ENCODE results near the gene DYNC1I1. TPM values are rescaled to one million over a fixed set of nuclear protein-coding genes. Genes with fewer than 3 reads are reported as not detected.

DYNC1I1 gene
- polyA plus RNA-seq, 1 experiment = 0.11 TPM

GRCh38 chr7:96013836-96014235 lies 241.5 kb downstream of the DYNC1I1 start:
- H3K36me3 ChIP-seq (ENCODE audit: control insufficient read depth, insufficient read depth, low read length) = no peaks in the 10 kb centered on the region
- no peaks in the 10 kb centered on the region for H3K27me3 ChIP-seq (ENCODE audit: control insufficient read depth, insufficient read depth, low read length)
- CTCF ChIA-PET = no interaction called here
- H3K4me3 ChIP-seq (ENCODE audit: low read depth, low read length) = no peak overlapping the region
- POLR2A ChIA-PET = no interaction called here
- no peak for TF ChIP-seq CTCF (IDR thresholded peaks at IDR 0.05; ENCODE audit: insufficient read depth, low read depth, low read length)
- DNase-seq (ENCODE audit: low read depth) = no peak

GRCh38 chr7:96014617-96015016 lies 242.3 kb downstream of the DYNC1I1 start:
- Histone ChIP-seq H3K4me3 (ENCODE audit: low read depth, low read length) (no peak overlapping the region), H3K36me3 (ENCODE audit: control insufficient read depth, insufficient read depth, low read length) (no peaks in the 10 kb centered on the region), H3K27me3 (ENCODE audit: control insufficient read depth, insufficient read depth, low read length) (no peaks in the 10 kb centered on the region)
- TF ChIP-seq CTCF (IDR thresholded peaks at IDR 0.05; ENCODE audit: insufficient read depth, low read depth, low read length) = no peak
- no peak for DNase-seq (ENCODE audit: low read depth)
- CTCF ChIA-PET = no interaction called here
- POLR2A ChIA-PET = no interaction called here

- DNase-seq (ENCODE audit: low read depth) = no peak
- CTCF ChIA-PET = no interaction called here
- POLR2A ChIA-PET = no interaction called here
- H3K4me3 ChIP-seq (ENCODE audit: low read depth, low read length) = no peak overlapping the region
- TF ChIP-seq CTCF (IDR thresholded peaks at IDR 0.05; ENCODE audit: insufficient read depth, low read depth, low read length) = no peak
- H3K36me3 ChIP-seq (ENCODE audit: control insufficient read depth, insufficient read depth, low read length) = no peaks in the 10 kb centered on the region
- H3K27me3 ChIP-seq (ENCODE audit: control insufficient read depth, insufficient read depth, low read length) = no peaks in the 10 kb centered on the region
Observed at GRCh38 chr7:96016056-96016586, 243.8 kb downstream of the DYNC1I1 start.

GRCh38 chr7:96016735-96017134 lies 244.4 kb downstream of the DYNC1I1 start:
- CTCF ChIA-PET = no interaction called here
- POLR2A ChIA-PET = no interaction called here

GRCh38 chr7:96017877-96018276 lies 245.5 kb downstream of the DYNC1I1 start:
- H3K36me3 ChIP-seq (ENCODE audit: control insufficient read depth, insufficient read depth, low read length) = no peaks in the 10 kb centered on the region
- H3K4me3 ChIP-seq (ENCODE audit: low read depth, low read length) = no peak overlapping the region
- ChIA-PET POLR2A (no interaction called here), CTCF (no interaction called here)
- no peak for DNase-seq (ENCODE audit: low read depth)
- TF ChIP-seq CTCF (IDR thresholded peaks at IDR 0.05; ENCODE audit: insufficient read depth, low read depth, low read length) = no peak
- no peaks in the 10 kb centered on the region for H3K27me3 ChIP-seq (ENCODE audit: control insufficient read depth, insufficient read depth, low read length)

More at GRCh38 chr7:96016735-96017134, 244.4 kb downstream of the DYNC1I1 start:
- DNase-seq (ENCODE audit: low read depth) = no peak
- Histone ChIP-seq H3K4me3 (ENCODE audit: low read depth, low read length) (no peak overlapping the region), H3K27me3 (ENCODE audit: control insufficient read depth, insufficient read depth, low read length) (no peaks in the 10 kb centered on the region), H3K36me3 (ENCODE audit: control insufficient read depth, insufficient read depth, low read length) (no peaks in the 10 kb centered on the region)
- no peak for TF ChIP-seq CTCF (IDR thresholded peaks at IDR 0.05; ENCODE audit: insufficient read depth, low read depth, low read length)
